A549 (cell line): ENCODE results near the gene SRL. TPM values are rescaled to one million over a fixed set of nuclear protein-coding genes. Genes with fewer than 3 reads are reported as not detected.
A peak's percentile ranks its signal among the peaks of the same experiment; 100 is the strongest.

Source experiments
- ATOH8 ChIP-seq: fragments of 250-450 bp; sonication (Bioruptor Pico); IDR thresholded peaks from 2 replicates; pipeline ENCODE4 v1.5.0; 2020; ENCODE audit warnings: low read depth, mild to moderate bottlenecking, moderate library complexity
- BCL3 ChIP-seq: fragments of >200 bp; sonication (Bioruptor Twin); formaldehyde crosslinking; IDR thresholded peaks from 3 replicates; pipeline ENCODE4 v1.6.1; 2016
- CBX2 ChIP-seq: fragments of 200-600 bp; sonication (generic); IDR thresholded peaks from 2 replicates; pipeline ENCODE4 v1.6.1; 2016; ENCODE audit warnings: low read depth, mild to moderate bottlenecking, borderline replicate concordance
- CBX8 ChIP-seq: fragments of 200-600 bp; sonication (generic); IDR thresholded peaks from 2 replicates; pipeline ENCODE4 v1.6.1; 2016
- CEBPB ChIP-seq, 2 experiments: fragments of >200 bp in 1 of 2; sonication (Bioruptor Twin) in 1 of 2; formaldehyde crosslinking in 1 of 2; IDR thresholded peaks; 2 replicates each; pipeline ENCODE4 v1.6.1; 2012 to 2016
- CHD2 ChIP-seq: fragments of 150-350 bp; IDR thresholded peaks from 2 replicates; pipeline ENCODE4 v1.6.1; 2014; ENCODE audit warnings: low read length; ENCODE audit not compliant: partially characterized antibody
- E2F6 ChIP-seq: IDR thresholded peaks from 2 replicates; pipeline ENCODE4 v1.6.1; 2012; ENCODE audit warnings: low read depth, borderline replicate concordance
- ELK1 ChIP-seq: fragments of 150-350 bp; IDR thresholded peaks from 2 replicates; pipeline ENCODE4 v1.6.1; 2014; ENCODE audit warnings: low read depth, mild to moderate bottlenecking, low read length
- EP300 ChIP-seq, 2 experiments: fragments of >200 bp; sonication (Bioruptor Twin); formaldehyde crosslinking; IDR thresholded peaks; 2 replicates in 1 of 2; 3 replicates in 1 of 2; pipeline ENCODE4 v1.6.1; 2016 to 2017
- FOXS1 ChIP-seq: fragments of 250-450 bp; sonication (Bioruptor Pico); IDR thresholded peaks from 2 replicates; pipeline ENCODE4 v1.5.0; 2020; ENCODE audit warnings: mild to moderate bottlenecking, moderate library complexity
- HDAC2 ChIP-seq: fragments of 200-600 bp; sonication (generic); IDR thresholded peaks from 2 replicates; pipeline ENCODE4 v1.6.1; 2016
- HES2 ChIP-seq: fragments of >200 bp; sonication (Bioruptor Twin); formaldehyde crosslinking; IDR thresholded peaks from 2 replicates; pipeline ENCODE4 v1.6.1; 2016
- HEYL ChIP-seq: fragments of 250-450 bp; sonication (Bioruptor Pico); IDR thresholded peaks from 2 replicates; pipeline ENCODE4 v1.8.0; 2021; ENCODE audit warnings: mild to moderate bottlenecking, moderate library complexity
- HOXB13 ChIP-seq: fragments of 250-450 bp; sonication (Bioruptor Pico); IDR thresholded peaks from 2 replicates; pipeline ENCODE4 v1.5.0; 2020; ENCODE audit warnings: low read depth, mild to moderate bottlenecking, moderate library complexity
- JUNB ChIP-seq: fragments of >200 bp; sonication (Bioruptor Twin); formaldehyde crosslinking; IDR thresholded peaks from 2 replicates; pipeline ENCODE4 v1.6.1; 2016
- KDM1A ChIP-seq: fragments of 200-600 bp; sonication (generic); IDR thresholded peaks from 2 replicates; pipeline ENCODE4 v1.6.1; 2016; ENCODE audit warnings: low read depth, mild to moderate bottlenecking
- KDM5A ChIP-seq: fragments of 200-600 bp; sonication (generic); IDR thresholded peaks from 2 replicates; pipeline ENCODE4 v1.6.1; 2016; ENCODE audit warnings: antibody characterized with exemption, mild to moderate bottlenecking
- MAFK ChIP-seq: fragments of 450-650 bp; IDR thresholded peaks from 2 replicates; pipeline ENCODE4 v1.6.1; 2014; ENCODE audit not compliant: partially characterized antibody
- MAX ChIP-seq: IDR thresholded peaks from 2 replicates; pipeline ENCODE4 v1.6.1; 2012
- NR3C1 ChIP-seq: fragments of >200 bp; sonication (Bioruptor Twin); formaldehyde crosslinking; IDR thresholded peaks from 3 replicates; pipeline ENCODE4 v1.6.1; 2017
- PHF8 ChIP-seq: fragments of 200-600 bp; sonication (generic); IDR thresholded peaks from 2 replicates; pipeline ENCODE4 v1.6.1; 2016; ENCODE audit warnings: low read depth, mild to moderate bottlenecking, antibody characterized with exemption, moderate library complexity, borderline replicate concordance
- POLR2A ChIP-seq: IDR thresholded peaks from 2 replicates; pipeline ENCODE4 v1.6.1; 2012; ENCODE audit warnings: mild to moderate bottlenecking, low read length
- POLR2AphosphoS2 ChIP-seq: conservative IDR thresholded peaks from 2 replicates; pipeline ENCODE4 v1.6.1; 2012; ENCODE audit warnings: low read length, improper control_type of control experiment, inconsistent platforms
- RAD21 ChIP-seq, 2 experiments: fragments of >200 bp in 1 of 2; sonication (Bioruptor Twin) in 1 of 2; formaldehyde crosslinking in 1 of 2; IDR thresholded peaks in 1 of 2; conservative IDR thresholded peaks in 1 of 2; 2 replicates in 1 of 2; 3 replicates in 1 of 2; pipeline ENCODE4 v1.6.1; 2012 to 2018; ENCODE audit warnings: inconsistent platforms in 1 of 2
- RARB ChIP-seq: fragments of 250-450 bp; sonication (Bioruptor Pico); IDR thresholded peaks from 2 replicates; pipeline ENCODE4 v1.8.0; 2021; ENCODE audit warnings: mild to moderate bottlenecking, moderate library complexity
- RCOR1 ChIP-seq: fragments of 150-350 bp; IDR thresholded peaks from 2 replicates; pipeline ENCODE4 v1.6.1; 2014; ENCODE audit warnings: antibody characterized with exemption, low read length, low read depth
- RNF2 ChIP-seq: fragments of 200-600 bp; sonication (generic); IDR thresholded peaks from 2 replicates; pipeline ENCODE4 v1.6.1; 2016; ENCODE audit warnings: low read depth, mild to moderate bottlenecking, antibody characterized with exemption, moderate library complexity, borderline replicate concordance
- SMC3 ChIP-seq: fragments of >200 bp; sonication (Bioruptor Twin); formaldehyde crosslinking; IDR thresholded peaks from 3 replicates; pipeline ENCODE4 v1.6.1; 2018; ENCODE audit warnings: inconsistent platforms
- SREBF2 ChIP-seq: fragments of 450-650 bp; IDR thresholded peaks from 2 replicates; pipeline ENCODE4 v1.6.1; 2014; ENCODE audit warnings: mild to moderate bottlenecking, moderate library complexity
- TFCP2L1 ChIP-seq: fragments of 250-450 bp; sonication (Bioruptor Pico); IDR thresholded peaks from 2 replicates; pipeline ENCODE4 v1.5.0; 2021; ENCODE audit warnings: mild to moderate bottlenecking
- USF2 ChIP-seq: fragments of 450-650 bp; IDR thresholded peaks from 2 replicates; pipeline ENCODE4 v1.6.1; 2014; ENCODE audit warnings: antibody characterized with exemption
- polyA plus RNA-seq, 4 experiments: library from polyadenylated mRNA; depleted of rRNA in 3 of 4; stranded (reverse); fragments of >200 nt; fragmentation: RNase III in 1 of 4; extraction: RNeasy Plus Mini Kit Qiagen cat#74134 plus additional on column Dnase treatment in 1 of 4; gene quantifications; 2 replicates in 3 of 4; 3 replicates in 1 of 4; pipeline ENCODE4 v1.2.3, GENCODE V29; 2011 to 2017
- TF ChIP-seq, protein P1 (sequence below): fragments of 200-600 bp; sonication (generic); IDR thresholded peaks from 2 replicates; pipeline ENCODE4 v1.6.1; 2016; ENCODE audit warnings: antibody characterized with exemption, mild to moderate bottlenecking, moderate library complexity
- TF ChIP-seq, protein P2 (sequence below): IDR thresholded peaks from 2 replicates; pipeline ENCODE4 v1.6.1; 2012

SRL gene
- polyA plus RNA-seq, 2 of the 4 experiments (the other 2 are of a cell fraction), result 0.03 TPM; not detected in 1

DNA sequence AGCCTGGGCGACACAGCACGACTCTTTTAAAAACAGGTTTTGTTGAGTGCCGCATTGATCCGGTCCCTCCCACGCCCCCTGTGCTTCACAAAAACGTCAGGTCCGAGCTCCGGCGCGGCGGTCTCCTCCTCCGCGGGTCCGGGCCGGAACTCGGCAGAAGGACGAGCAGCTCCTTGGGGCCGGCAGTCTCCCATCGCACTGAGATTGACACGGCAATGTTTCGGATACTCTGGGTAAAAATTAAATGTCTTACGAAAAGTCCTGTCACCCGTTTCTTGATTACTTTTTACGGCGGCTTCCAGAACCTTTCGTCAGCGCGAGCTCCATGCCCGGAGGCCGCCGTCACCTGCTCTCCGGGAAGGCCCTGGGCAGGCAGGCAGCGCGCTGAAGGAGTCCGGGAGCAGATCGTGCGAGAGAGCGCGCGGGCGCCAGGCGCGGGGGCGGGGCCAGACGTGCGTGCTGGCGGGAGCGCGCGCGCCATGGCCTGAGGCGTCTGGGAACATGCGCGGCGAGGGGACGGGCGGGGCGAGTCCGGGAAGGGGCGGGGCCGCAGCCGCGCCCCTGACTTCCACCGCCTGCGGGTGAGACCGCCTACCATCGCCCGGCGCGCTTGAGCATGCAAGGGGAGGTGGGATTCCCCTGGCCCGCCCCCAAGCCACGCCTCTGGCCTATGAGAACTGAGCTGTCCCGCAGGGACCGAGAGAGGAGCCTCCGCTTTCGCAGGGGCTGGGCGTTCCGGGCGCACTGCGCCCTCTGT is 11.7 kb upstream of the SRL start (continued):
- TF ChIP-seq CBX2 (no peak), HOXB13 (CRISPR knock-in tag) (no peak), PHF8 (peak; percentile 99), KDM1A (no peak), TFCP2L1 (0 out of 2 replicates have a peak, but pooled peaks have one; percentile 62), HEYL (CRISPR knock-in tag) (no peak), KDM5A (no peak), SREBF2 (no peak), EP300 (IDR thresholded peaks at IDR 0.05) (no peak), POLR2A (peak; percentile 95), RARB (CRISPR knock-in tag) (no peak), RNF2 (no peak), FOXS1 (CRISPR knock-in tag) (no peak), CBX8 (no peak), MAFK (no peak), POLR2AphosphoS2 (no peak), USF2 (no peak), ELK1 (no peak), HDAC2 (no peak), CHD2 (no peak), RAD21 (conservative IDR thresholded peaks at IDR 0.05 in 1 of 2, IDR thresholded peaks at IDR 0.05 in 1 of 2) (peak in 1 of 2 experiments; percentile 95; a peak in 4 of 5 replicates), JUNB (no peak), HES2 (no peak), MAX (peak; percentile 63; the same call in 1 of the 2 replicates), NR3C1 (no peak), ATOH8 (CRISPR knock-in tag) (no peak), CEBPB (IDR thresholded peaks at IDR 0.05) (0 out of 4 replicates have a peak, but pooled peaks of 1 of the 2 experiments have one; percentile 4), RCOR1 (no peak), SMC3 (peak; percentile 97; the same call in 1 of the 3 replicates), BCL3 (peak; percentile 85; the same call in 2 of the 3 replicates), E2F6 (peak; percentile 63)
- TF ChIP-seq, protein P1, sequence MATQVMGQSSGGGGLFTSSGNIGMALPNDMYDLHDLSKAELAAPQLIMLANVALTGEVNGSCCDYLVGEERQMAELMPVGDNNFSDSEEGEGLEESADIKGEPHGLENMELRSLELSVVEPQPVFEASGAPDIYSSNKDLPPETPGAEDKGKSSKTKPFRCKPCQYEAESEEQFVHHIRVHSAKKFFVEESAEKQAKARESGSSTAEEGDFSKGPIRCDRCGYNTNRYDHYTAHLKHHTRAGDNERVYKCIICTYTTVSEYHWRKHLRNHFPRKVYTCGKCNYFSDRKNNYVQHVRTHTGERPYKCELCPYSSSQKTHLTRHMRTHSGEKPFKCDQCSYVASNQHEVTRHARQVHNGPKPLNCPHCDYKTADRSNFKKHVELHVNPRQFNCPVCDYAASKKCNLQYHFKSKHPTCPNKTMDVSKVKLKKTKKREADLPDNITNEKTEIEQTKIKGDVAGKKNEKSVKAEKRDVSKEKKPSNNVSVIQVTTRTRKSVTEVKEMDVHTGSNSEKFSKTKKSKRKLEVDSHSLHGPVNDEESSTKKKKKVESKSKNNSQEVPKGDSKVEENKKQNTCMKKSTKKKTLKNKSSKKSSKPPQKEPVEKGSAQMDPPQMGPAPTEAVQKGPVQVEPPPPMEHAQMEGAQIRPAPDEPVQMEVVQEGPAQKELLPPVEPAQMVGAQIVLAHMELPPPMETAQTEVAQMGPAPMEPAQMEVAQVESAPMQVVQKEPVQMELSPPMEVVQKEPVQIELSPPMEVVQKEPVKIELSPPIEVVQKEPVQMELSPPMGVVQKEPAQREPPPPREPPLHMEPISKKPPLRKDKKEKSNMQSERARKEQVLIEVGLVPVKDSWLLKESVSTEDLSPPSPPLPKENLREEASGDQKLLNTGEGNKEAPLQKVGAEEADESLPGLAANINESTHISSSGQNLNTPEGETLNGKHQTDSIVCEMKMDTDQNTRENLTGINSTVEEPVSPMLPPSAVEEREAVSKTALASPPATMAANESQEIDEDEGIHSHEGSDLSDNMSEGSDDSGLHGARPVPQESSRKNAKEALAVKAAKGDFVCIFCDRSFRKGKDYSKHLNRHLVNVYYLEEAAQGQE, result no peak
- TF ChIP-seq, protein P2, sequence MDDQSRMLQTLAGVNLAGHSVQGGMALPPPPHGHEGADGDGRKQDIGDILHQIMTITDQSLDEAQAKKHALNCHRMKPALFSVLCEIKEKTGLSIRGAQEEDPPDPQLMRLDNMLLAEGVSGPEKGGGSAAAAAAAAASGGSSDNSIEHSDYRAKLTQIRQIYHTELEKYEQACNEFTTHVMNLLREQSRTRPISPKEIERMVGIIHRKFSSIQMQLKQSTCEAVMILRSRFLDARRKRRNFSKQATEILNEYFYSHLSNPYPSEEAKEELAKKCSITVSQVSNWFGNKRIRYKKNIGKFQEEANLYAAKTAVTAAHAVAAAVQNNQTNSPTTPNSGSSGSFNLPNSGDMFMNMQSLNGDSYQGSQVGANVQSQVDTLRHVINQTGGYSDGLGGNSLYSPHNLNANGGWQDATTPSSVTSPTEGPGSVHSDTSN, result no peak
